Mucosa of descending colon (tissue), 3 donors: Measurements from ENCODE around the gene EPHB3. TPM values are rescaled to one million over a fixed set of nuclear protein-coding genes. Genes with fewer than 3 reads are reported as not detected.

Experiments used
- ATAC-seq: fragments of 200-7000 bp; cut with Tn5 transposase; one replicate; pipeline ENCODE4 v1.9.1; 2020; ENCODE audit warnings: mild to moderate bottlenecking, moderate library complexity
- DNase-seq, 3 donors: peaks; one replicate each; pipeline ENCODE4 v3.0.0-alpha.2; 2020
- H3K36me3 ChIP-seq: fragments of 200-600 bp; one replicate; pipeline ENCODE4 v1.8.0; 2021; ENCODE audit warnings: low read depth, mild to moderate bottlenecking
- H3K4me1 ChIP-seq: fragments of 200-600 bp; one replicate; pipeline ENCODE4 v1.8.0; 2021; ENCODE audit warnings: low read depth, mild to moderate bottlenecking
- H3K4me3 ChIP-seq: fragments of 200-600 bp; one replicate; pipeline ENCODE4 v1.8.0; 2021; ENCODE audit warnings: mild to moderate bottlenecking
- H3K9me3 ChIP-seq: fragments of 200-600 bp; one replicate; pipeline ENCODE4 v1.8.0; 2021; ENCODE audit warnings: mild to moderate bottlenecking
- intact Hi-C, 2 donors: fragments of 100-400 bp; cut with DNase I in 1 of 2; cut with micrococcal nuclease in 1 of 2; formaldehyde crosslinking; loops; one replicate each; pipeline versions ENCODE4 v1.11.0 to v1.11.1; 2022; cut with DNase I, micrococcal nuclease
- total RNA-seq, 3 donors: library from RNA; stranded (reverse); fragmentation: NEBNext Ultra II Directional in 2 of 3; extraction: Animal tissue kit (Norgen Biotek cat#: 25700) in 2 of 3; gene quantifications; one replicate each; pipeline versions ENCODE4 v1.2.1 to v1.2.4, GENCODE V29; 2021 to 2023
- TF ChIP-seq, protein P1 (sequence below): fragments of 200-600 bp; IDR thresholded peaks from one replicate; pipeline ENCODE4 v1.8.0; 2022; ENCODE audit warnings: antibody characterized with exemption, mild to moderate bottlenecking
- donor health status: DM: no; HTN: no; CAD: no; lungs with moderate emphysema.
- donor health status: DM: no; HTN: no; CAD: no.
- donor health status: DM: no; HTN: yes; CAD: no.

Gene EPHB3
- total RNA-seq, 3 donors from 2014 or later = 14.1 to 57.2 (median 33.6) TPM

- TF ChIP-seq, protein P1, sequence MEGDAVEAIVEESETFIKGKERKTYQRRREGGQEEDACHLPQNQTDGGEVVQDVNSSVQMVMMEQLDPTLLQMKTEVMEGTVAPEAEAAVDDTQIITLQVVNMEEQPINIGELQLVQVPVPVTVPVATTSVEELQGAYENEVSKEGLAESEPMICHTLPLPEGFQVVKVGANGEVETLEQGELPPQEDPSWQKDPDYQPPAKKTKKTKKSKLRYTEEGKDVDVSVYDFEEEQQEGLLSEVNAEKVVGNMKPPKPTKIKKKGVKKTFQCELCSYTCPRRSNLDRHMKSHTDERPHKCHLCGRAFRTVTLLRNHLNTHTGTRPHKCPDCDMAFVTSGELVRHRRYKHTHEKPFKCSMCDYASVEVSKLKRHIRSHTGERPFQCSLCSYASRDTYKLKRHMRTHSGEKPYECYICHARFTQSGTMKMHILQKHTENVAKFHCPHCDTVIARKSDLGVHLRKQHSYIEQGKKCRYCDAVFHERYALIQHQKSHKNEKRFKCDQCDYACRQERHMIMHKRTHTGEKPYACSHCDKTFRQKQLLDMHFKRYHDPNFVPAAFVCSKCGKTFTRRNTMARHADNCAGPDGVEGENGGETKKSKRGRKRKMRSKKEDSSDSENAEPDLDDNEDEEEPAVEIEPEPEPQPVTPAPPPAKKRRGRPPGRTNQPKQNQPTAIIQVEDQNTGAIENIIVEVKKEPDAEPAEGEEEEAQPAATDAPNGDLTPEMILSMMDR = no peak
- Histone ChIP-seq H3K36me3 (no peaks in the 10 kb centered on the region), H3K4me3 (no peak overlapping the region), H3K9me3 (no peaks in the 10 kb centered on the region), H3K4me1 (no peaks in the 10 kb centered on the region)
- ATAC-seq = no peak
- no peak for DNase-seq
- intact Hi-C loops = no loop called here
Observed at GRCh38 chr3:184532940-184533732, 28.4 kb upstream of the EPHB3 start.

GRCh38 chr3:184537885-184538665 is 23.5 kb upstream of the EPHB3 start:
- H3K4me1 ChIP-seq = no peaks in the 10 kb centered on the region
- DNase-seq = no peak
- intact Hi-C loops = no loop called here

DNA sequence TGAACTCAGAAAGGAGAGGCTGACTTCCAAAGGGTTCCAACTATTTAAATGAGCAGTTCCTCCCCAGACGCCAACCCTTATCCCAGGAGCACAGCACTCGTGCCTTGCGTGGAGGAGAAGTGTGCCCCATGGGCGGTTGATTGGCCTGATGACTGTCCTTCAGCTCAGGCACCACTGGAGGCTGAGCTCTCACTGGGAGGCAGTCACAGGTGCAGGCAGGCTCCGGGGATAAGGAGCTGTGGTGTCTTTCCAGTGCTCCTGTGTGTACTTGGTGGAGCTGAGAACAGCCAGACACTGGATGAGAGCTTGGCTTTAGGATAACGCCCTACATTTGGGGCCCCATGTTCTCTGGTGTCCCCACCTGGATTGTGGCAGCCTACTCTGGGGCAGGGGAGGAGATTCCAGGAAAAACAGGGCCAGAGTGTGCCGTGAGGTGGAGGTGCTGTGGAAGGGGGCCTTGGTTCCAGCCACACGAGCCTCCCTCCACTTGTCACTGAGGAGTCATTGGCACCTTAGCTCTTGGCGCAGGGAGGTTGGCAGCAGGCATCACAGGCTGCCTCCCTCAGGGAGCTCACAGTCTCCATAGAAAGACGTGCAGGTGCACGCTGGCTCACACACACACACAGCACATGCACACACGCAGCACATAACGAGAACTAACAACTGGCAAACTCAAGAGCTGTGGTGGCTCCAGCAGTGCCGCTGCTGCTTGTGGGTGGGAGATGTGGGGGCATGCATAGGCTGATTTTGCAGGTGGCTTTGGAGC is 22.7 kb upstream of the EPHB3 start:
- ATAC-seq (no peak), DNase-seq (no peak)
- H3K9me3 ChIP-seq = no peaks in the 10 kb centered on the region
- peaks cover 1% of the 10 kb centered on the region for H3K4me1 ChIP-seq
- no peaks in the 10 kb centered on the region for H3K36me3 ChIP-seq
- TF ChIP-seq, protein P1 = no peak
- H3K4me3 ChIP-seq = no peak overlapping the region
- intact Hi-C loops = no loop called here

More at GRCh38 chr3:184537885-184538665, 23.5 kb upstream of the EPHB3 start:
- no peaks in the 10 kb centered on the region for H3K9me3 ChIP-seq
- TF ChIP-seq, protein P1 = no peak
- no peak for ATAC-seq
- H3K36me3 ChIP-seq = no peaks in the 10 kb centered on the region
- no peak overlapping the region for H3K4me3 ChIP-seq

GRCh38 chr3:184539801-184540435 is 21.7 kb upstream of the EPHB3 start:
- Histone ChIP-seq H3K36me3 (no peaks in the 10 kb centered on the region), H3K4me3 (no peak overlapping the region), H3K4me1 (peaks cover 5% of the 10 kb centered on the region), H3K9me3 (no peaks in the 10 kb centered on the region)
- ATAC-seq (no peak), DNase-seq (no peak)
- intact Hi-C loops = loop anchor here (5.0 kb wide), 2 partner anchors 123 to 168 kb away; no protein-coding TSS in a partner anchor
- TF ChIP-seq, protein P1 = no peak
